Ureter (tissue), 1 donor: ENCODE results near the gene CELSR2. TPM values are rescaled to one million over a fixed set of nuclear protein-coding genes. Genes with fewer than 3 reads are reported as not detected.

Experiments
- DNase-seq: peaks from one replicate; pipeline ENCODE4 v3.0.0-alpha.2; 2020; ENCODE audit warnings: low spot score
- total RNA-seq: library from RNA; stranded (reverse); gene quantifications from one replicate; pipeline ENCODE4 v1.2.4, GENCODE V29; 2023
- donor health status: DM: yes; HTN: yes; CAD: no.

Gene CELSR2
- total RNA-seq, 1 donor from 2014 or later, result 19.2 TPM

GRCh38 chr1:109228167-109228566, 21.2 kb upstream of the CELSR2 start:
- no peak for DNase-seq

- DNase-seq, result no peak
These were observed 19.7 kb upstream of the CELSR2 start for GRCh38 chr1:109229531-109230127.

GRCh38 chr1:109231066-109231465, 18.3 kb upstream of the CELSR2 start:
- DNase-seq, result no peak

- DNase-seq, result no peak
These were observed 14.2 kb upstream of the CELSR2 start for GRCh38 chr1:109235137-109235536.

- no peak for DNase-seq
These were observed 11.8 kb upstream of the CELSR2 start for GRCh38 chr1:109237512-109237911.

- DNase-seq, result no peak
These were observed 11.0 kb upstream of the CELSR2 start for GRCh38 chr1:109238382-109238781.

GRCh38 chr1:109239047-109239408, 10.3 kb upstream of the CELSR2 start:
- DNase-seq, result no peak

GRCh38 chr1:109239409-109240068, 9.8 kb upstream of the CELSR2 start:
- no peak for DNase-seq

GRCh38 chr1:109240158-109241152, 8.9 kb upstream of the CELSR2 start:
- DNase-seq, result peak; percentile 76

- DNase-seq, result no peak
These were observed 8.0 kb upstream of the CELSR2 start for GRCh38 chr1:109241344-109241743.

- DNase-seq, result no peak
These were observed 7.4 kb upstream of the CELSR2 start for GRCh38 chr1:109241841-109242345.

GRCh38 chr1:109242387-109242786, 7.0 kb upstream of the CELSR2 start:
- no peak for DNase-seq

GRCh38 chr1:109243221-109243620, 6.1 kb upstream of the CELSR2 start:
- DNase-seq, result no peak

- no peak for DNase-seq
These were observed 5.3 kb upstream of the CELSR2 start for GRCh38 chr1:109243860-109244552.

GRCh38 chr1:109246141-109246551, 3.2 kb upstream of the CELSR2 start:
- no peak for DNase-seq

- DNase-seq, result no peak
These were observed 1.7 kb upstream of the CELSR2 start for GRCh38 chr1:109247401-109248365.

GRCh38 chr1:109248444-109248796, 919 bp upstream of the CELSR2 start:
- no peak for DNase-seq

GRCh38 chr1:109249654-109250401, 489 bp downstream of the CELSR2 start:
- DNase-seq, result no peak

GRCh38 chr1:109250454-109251276, 1.3 kb downstream of the CELSR2 start:
- DNase-seq, result no peak
